Left renal cortex interstitium (tissue), 4 donors: ENCODE data around the gene DRD3. TPM values are rescaled to one million over a fixed set of nuclear protein-coding genes. Genes with fewer than 3 reads are reported as not detected.

Experiments used
- DNase-seq, 4 donors: peaks; one replicate each; pipeline ENCODE4 v3.0.0-alpha.2; 2013; ENCODE audit warnings: low read depth in 4 of 4, low spot score in 2 of 4, missing footprints in 1 of 4
- polyA plus RNA-seq, 4 donors: library from polyadenylated mRNA; unstranded; fragments of 120-200 nt; gene quantifications; one replicate each; pipeline ENCODE4 v1.2.1, GENCODE V29; 2013; ENCODE audit not compliant: insufficient read length in 4 of 4

The DRD3 gene
- polyA plus RNA-seq = not detected

DNA sequence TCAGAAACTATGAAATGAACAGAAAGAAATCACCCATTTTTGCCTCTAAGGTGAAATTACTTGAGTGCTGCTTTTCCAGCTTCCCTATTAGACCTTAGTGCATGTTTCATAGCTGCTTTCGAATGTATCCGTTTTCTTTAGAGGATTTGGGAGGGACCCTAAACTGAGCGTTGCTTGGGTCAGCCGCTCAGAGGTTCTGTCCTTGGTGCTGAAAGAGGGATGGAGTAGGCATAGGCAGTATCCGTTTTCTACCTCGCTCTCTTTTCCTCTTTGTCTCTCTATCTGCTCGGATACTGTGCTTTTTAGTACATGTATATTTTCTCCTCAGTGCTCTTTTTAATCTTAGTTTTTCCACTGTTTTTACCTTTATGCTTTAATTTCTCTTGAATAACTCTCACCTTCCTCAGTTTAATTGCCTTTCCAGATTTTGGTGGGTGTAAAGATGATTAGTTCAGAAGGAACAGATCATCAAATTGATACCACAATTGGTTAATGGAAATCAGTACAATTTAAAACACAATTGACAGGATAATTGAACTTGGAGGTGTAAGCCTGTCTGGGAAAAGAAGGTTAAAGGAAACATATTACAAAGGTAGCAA, at the start of gene DRD3:
Gene DRD3 (minus strand): TSS at position 283 of the 599 bp plus-strand sequence. CDS start 7,060 bp downstream, outside the sequence.
- peak; percentile 31 to 79 (median 49) for DNase-seq

DNA sequence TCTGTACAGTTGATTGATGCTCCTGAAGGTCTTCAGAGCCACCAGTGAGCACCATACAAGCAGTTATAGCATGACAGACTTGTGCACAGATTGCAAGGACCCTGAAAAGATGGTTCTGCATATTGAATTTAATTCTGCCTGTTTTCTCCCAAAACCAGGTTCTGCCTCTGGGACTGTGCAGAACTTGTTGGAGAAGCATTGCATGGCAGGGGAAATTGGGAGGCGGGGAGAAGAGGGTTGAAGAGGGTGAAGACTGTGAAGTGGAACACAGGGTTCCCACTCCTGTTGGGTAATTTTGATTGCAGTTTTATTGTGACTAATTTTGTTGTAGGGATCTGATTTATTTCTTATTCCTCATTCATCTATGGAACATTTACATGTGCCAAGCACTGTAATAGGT, 48.2 kb upstream of the DRD3 start:
- no peak for DNase-seq

DNA sequence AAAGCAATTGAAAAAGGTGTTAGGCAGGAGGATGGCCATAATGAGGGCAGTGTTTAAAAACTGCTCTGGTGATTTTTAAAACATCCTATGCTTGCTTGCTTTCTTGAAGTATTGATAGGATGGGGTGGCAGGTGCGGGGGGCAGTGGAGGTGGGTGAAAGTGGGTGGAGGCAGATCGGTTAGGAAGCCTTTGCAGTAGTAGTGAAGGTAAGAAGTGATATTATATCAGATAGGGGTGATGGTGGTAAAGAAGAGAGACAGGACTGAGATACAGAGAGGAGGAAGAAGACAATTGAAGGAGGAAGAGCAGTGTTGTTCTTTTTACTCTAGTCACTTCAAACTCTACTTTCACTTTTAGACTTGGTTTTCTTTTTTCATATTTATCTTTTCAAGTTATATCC, 47.5 kb upstream of the DRD3 start:
- no peak for DNase-seq

DNA sequence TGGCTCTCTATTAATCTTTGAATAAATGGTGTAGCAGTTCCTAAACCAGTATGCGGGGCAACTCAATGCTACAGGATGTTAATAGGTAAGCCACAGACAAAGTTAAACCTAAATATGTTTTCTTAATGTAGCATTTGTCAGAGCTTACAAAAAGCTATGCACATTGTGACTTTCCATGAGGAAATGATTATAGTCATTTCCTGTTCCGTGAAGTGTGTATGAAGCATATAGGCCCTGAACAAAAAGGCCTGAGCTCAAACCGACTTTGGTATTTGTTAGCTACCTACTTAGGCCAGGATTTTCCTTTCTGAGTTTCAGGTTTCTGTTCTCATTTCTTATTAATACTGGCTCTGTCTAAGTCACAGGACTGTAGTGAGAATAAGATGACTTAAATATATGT, 44.3 kb upstream of the DRD3 start:
- no peak for DNase-seq

DNA sequence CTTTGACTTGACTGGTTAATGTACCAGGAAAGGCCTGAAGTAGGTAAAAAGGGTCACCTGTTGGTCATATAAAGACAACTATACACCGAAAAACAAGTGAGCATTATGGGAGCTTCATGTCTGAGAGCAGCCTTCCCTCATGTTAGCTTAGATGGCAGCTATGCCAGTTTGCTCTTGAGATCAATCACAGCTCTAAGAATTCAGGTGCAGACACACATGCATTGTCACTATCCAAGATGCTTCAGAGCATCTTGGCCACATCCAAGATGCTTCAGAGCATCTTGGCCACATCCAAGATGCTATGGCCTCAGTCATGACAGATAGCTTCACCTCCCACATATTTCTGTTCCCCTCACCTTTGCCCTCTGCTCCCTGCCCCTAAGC, 43.0 kb upstream of the DRD3 start:
- DNase-seq = no peak

DNA sequence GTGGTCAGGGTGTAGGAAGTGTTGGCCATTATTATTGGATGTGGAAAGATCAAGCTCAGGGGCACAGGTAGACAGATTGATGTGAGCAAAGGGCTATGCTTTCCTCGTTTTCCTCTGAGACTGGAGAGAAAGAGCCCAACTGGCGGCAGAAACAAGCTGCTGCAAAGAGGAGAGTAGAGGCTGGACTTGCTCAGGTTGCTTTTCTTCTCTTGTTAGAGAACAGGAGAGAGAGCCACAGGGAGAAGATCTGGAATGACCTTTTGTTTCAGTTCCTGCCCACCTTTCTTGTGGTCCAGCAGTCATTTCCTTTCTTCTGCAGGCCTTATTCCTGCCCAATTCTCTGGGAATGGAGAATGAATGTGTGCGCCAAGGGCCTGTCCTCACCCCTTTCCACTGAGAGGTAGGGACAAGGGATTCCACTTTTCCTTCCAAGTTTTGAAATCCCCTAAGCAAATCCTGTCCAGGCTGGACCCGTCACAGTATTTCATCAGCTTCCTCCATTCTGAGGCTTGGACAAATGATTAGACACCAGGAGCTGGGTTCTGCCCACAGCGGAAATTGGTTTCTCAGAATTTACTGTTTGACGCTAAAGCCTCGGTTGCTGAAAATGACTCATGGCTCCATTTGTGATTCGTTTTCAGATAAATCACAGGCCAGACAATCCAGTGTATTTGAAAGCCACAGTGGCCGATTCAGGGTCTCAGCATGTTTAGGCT, 42.5 kb upstream of the DRD3 start:
- DNase-seq = no peak

DNA sequence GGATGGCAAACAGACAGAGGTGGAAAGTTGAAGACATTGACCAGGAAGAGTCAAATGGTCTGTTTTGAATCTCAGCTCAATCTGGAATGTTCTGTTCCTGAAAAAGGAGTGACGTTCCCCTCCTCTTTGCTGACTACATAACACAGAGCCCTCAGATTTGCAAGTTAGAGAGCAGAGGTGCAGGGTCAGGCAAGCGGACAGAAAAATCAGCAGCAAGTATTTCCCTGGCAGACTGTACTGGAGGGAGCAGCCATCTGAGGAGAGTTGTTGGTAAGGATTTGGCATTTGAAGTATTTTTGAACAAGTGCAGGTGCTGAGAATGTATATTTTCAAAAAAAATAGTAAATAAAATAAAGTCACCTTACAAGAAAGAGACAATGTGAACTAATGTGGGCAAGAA, 40.9 kb upstream of the DRD3 start:
- DNase-seq = no peak

DNA sequence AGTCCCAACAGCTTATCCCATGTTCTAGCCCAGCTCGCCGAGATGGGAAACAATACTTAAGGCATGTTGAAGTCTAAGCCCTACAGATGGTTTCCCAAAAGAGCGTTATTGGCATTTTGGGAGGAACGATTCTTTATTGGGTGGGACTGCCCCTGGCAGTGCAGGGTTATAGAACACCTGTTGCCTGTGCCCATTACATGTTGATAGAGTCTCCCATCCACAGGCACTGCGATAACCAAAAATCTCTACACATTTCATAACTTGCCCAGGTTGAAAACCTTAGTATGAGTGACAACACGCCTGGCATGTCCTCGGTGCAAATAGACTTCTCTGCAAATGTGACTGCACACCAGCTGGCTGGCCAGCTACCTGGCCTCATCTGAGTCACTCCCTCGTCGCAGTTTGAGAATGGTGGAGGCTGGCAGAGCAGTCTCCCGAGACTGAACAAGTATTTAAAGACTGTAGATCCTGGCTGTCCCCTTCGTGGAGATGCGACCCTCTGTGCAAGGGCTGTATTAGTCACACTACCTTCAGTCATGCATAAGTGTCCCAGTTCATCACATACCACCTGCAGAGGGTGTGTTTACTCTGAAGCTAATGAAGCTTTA, 39.8 kb upstream of the DRD3 start:
- DNase-seq = no peak

DNA sequence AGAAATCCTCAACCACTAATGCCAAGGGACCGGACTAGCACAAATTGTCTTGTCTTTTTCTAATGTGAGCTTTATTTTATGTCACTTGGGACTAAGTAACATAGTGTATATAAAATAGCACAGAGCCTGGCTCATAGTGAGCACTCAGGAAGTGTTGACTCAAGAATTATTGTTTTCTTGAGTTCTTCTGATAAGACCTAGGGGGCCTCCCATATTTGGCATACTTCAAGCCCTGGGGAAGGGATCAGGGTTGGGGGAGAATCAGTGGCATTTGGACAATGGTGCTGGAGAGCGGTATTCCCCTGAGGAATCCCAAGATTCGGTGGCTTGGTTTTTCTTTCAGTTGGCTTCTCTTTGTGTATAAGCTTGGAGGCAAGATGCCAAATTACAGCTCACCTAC, 39.2 kb upstream of the DRD3 start:
- DNase-seq = no peak

DNA sequence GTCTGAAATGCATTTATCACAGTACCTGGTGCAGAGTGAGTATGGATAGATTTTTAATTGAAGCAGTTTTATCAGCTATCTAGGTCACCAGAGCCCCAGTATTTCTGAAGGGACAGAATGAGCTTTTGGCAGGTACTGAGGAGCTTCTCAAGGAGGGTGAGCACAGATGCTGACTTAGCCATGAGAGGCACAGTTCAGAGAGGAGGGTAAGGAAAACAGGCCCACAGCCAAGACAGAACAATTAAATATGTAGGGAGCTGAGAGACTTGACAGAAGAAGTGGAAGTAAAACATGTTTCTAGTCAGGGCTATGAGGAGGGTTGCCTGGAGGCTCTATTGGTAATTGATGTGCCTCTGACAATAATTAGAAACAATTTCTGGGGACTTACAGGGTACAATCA, 38.4 kb upstream of the DRD3 start:
- DNase-seq = no peak

DNA sequence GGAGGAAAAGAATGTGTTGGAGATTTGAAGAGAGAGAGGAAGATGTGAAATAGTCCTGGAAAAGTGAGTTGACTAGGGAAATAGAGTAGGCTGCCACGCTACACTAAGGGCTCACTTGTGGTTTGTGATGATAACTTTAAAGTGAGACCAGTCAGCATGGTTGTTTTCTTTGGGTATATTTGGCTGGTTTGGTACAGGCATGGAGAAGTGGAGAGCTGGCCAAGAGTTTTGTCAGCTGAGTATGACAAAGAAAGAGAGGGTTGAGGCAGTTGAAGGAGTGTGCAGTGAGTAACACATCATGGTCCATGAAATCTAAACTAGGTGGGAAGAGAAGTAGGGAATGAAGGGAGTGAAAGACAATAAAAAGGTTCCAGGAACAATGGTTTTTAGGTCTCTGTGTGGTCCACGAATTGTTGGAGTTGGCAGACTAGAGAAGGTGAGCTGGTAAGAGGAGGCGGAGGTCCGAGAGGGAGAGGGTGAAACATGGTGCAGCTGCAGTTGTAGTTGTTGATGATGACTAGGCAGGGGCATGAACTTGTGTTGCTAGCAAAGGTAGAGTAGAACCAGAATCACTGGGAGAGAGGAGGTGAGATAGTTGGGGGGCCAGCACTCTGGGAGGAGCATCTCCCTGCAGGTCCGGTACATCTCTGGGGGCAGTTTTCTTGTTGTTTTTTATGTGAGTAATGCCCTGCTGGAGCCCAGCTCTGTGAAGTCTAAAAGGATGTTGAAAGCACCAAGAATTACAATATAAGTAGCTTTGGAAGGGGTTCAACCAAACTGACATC, 37.5 kb upstream of the DRD3 start:
- DNase-seq = no peak

DNA sequence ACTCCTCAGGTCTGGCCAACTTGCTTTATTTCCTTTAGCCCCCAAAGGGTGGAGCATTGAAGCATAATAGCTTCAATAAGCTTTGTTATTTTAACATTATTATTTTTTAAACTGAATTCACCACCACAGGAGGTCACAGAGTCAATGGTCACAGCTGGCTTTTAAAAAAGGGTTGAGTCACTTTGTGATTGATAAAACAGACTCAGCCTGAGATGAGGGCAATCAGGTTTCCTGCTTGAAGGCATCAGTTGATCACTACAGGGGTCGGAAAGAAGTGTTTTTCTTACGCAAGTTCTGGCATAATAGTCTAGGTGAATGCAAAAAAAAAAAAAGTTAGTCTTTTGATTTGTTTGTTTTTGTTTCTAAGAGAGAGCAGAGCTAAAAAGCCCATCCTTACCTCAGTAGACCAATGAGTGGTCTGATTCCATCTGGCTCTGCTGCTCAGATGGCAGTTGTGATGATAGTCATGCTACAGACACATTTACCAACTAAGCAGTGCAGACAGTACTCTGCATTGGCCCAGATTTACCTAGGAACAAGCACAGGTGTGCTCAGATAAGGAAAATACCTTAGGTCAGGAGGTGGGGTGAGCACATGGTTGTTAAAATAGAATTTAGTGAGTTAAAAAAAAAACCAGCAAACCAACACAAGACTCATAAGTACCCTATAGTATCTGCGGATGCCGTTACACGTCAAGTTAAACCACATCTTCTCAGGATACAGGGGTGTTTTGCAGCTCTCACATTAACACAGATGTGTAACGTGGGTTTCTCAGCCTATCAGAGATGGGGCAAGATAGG, 35.9 kb upstream of the DRD3 start:
- DNase-seq = no peak

DNA sequence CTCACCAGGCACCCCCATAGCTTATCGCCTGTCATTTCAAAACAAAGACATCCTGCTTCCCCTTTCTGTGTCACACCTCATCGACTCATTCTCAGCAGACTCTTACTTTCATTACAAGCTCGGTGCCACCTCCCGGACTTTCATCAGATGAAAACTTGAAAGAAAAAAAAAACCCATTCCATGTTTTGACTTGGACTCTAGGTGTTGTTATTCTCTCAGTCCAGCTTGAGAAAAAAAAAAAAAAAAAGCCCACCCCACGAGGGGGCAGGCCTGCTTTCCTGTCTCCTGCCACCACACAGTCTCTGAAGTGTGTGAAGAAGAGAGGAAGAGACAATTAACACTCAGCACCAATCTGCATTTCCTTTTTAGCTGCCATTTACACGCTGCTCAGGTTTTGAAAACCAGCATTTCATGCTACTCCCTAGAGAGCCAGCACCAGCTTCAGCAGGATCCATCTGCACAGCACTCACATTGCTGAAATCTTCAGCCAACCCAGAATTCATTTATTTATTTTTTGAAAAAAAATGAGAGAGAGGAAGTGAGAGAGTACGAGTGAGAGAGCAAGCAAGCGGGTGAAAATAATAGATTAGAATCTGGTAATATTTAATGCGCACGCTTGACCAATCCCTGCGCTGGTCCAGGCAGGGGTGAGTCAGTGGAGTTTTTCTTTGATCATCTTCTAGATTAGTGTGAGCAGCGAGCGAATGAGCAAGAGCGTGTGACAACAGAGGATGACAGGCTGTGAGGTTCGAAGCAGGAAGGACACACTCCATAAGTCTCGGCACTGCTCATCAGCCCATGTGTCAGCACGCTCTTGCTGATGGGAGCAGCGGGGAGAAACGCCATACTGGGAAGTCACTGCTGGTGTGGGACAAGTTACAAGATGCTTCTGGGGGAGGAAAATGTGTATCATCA, 35.0 kb upstream of the DRD3 start:
- peak in 1 of 4 donors; percentile 17 for DNase-seq

DNA sequence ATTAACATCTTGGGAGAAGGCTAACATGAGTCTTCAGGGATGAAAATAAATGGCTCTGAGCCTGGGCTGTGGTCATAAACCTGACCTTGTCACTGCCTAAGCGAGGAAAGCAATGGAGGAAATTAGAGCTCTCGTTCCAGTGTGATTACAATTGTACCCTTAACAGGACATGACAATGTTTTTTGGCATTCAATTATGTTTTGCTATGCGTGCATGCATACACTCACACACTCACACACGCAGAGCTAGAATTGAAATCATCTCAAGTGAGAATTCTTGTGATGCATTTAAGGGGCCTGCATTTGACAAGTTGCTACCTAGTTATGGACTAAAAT, 34.4 kb upstream of the DRD3 start:
- DNase-seq = no peak

DNA sequence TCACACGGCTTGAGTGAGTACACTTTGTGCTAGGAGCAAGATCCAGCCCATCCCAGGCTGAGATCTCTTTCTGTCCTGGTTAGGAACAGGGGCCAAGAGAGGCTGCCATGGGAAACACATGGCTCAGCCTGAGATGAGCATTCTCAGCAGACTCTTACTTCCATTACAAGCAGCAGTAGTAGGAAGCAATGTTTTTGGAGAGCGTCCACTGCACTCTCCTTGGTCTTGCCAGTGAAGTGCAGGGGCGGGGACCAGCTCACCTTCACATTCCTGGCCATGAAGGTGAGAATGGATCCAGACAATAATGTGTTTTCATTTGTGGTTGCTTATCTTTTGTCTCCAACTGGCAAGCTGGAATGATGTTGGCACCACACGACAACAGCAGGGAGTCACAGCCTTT, 33.8 kb upstream of the DRD3 start:
- no peak for DNase-seq

DNA sequence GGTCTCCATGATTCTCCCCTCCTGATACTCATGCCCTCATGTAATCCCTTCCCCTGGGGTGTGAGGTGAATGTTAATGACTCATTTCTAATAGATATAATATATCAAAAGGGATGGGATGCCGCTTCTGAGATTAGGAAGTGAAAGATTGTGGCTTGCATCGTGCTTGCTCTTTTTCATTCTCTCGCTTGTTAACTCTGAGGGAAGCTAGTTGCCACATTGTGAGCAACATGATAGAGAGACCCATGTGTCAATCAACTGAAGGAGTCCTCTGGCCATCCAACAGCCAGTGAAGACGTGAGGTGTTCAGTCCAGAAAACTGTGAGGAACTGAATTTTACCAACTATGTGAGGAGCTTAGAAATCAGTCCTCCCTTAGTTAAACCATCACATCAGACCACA, 28.9 kb upstream of the DRD3 start:
- no peak for DNase-seq

DNA sequence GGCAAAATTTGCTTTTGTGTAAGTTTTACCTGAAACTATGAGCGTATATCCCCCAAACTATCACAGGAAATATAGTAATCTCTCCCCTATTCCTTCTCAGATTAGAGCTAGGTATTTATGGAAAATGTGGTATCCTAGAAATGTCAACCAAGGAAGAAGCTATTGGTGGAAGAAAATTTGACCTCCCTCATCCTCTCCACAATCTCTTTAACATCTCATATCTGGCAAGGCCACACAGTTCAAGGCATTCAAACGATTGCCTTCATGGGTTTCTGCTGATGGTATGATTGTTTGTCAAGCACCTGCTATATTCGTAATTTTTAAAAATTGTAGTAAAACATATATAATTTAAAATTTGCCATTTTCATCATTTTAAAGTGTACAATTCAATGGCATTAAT, 27.5 kb upstream of the DRD3 start:
- no peak for DNase-seq

DNA sequence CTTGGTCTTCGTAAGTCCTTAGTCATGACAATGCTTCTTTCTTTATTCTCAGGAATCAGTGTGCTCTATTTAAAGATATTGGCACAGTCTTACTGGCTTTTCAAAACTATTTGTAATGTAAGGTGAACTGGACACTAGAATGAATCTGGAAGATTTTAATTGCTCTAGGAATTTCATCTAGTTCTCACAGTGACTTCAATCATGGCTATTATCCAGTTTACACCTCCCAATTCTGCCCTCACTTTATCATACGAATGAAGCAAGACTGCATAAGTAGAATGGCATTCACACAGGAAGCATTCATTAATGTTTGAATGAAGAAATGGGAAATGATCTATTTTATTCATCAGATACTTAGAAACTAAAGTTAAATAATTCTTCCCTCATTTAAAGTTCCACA, 26.7 kb upstream of the DRD3 start:
- no peak for DNase-seq

DNA sequence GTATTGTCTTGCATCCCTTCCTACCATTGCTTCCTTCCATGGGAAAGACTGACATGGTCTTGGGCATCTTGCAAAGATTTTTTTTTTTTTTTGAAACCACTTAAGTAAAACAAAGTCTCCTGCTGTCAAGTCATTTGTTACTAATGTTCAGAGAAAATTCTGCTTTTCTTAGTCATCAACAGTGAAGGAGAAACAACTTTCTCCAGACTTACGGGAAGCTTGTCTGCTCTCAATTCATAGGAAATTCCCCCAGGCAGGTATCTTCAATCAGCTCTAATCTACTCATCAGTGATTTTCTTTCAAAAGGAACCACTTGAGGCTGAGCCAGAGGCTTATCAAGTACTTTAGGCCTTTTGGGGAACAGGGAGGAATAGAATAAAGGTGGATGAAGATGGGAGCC, 15.9 kb upstream of the DRD3 start:
- DNase-seq = no peak

DNA sequence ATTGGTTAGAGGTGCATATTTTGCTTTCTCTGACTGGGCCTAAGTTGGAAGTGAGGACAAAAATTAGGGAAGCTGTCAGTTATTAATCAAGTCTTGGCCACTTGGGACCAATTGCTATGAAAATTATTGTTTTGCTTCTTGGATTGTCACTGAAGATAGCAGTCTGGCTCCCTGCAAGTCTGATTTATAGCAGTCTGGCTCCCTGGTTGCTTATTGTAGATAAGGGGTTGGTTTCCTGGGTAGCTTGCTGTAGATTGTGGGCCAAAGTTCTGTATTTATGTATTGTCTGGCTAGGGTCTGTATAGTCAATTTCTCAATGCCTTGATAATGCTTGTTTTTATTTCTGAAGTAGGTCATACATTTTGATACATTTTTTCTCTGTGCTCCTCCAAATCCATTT, 13.3 kb upstream of the DRD3 start:
- no peak for DNase-seq
